C4-2B (cell line): ENCODE results near the gene ZNF175.
A peak's percentile ranks its signal among the peaks of the same experiment; 100 is the strongest.

Experiments
- H3K27ac ChIP-seq: fragments of 450-650 bp; 2 replicates; pipeline ENCODE4 v1.5.1; 2017
- CTCF ChIP-seq: fragments of 450-650 bp; conservative IDR thresholded peaks from 2 replicates; pipeline ENCODE4 v1.5.1; 2017; ENCODE audit warnings: mild to moderate bottlenecking
- ZFX ChIP-seq: fragments of 450-650 bp; IDR thresholded peaks from 2 replicates; pipeline ENCODE4 v1.6.1; 2017

Gene ZNF175

GRCh38 chr19:51592521-51592920 lies 21.4 kb downstream of the ZNF175 start:
- no peak overlapping the region for H3K27ac ChIP-seq
- TF ChIP-seq CTCF, result no peak
- no peak for TF ChIP-seq ZFX

GRCh38 chr19:51593138-51593890 lies 22.2 kb downstream of the ZNF175 start:
- H3K27ac ChIP-seq, result peak overlapping the region; percentile 59
- TF ChIP-seq ZFX (no peak), CTCF (no peak)

GRCh38 chr19:51593969-51594773 lies 23.1 kb downstream of the ZNF175 start:
- no peak for TF ChIP-seq CTCF
- peak; percentile 41; the same call in 1 of the 2 replicates for TF ChIP-seq ZFX
- peak overlapping the region; percentile 59 for H3K27ac ChIP-seq

- TF ChIP-seq CTCF, result no peak
- TF ChIP-seq ZFX, result no peak
- peak overlapping the region; percentile 59 for H3K27ac ChIP-seq
These were observed 23.7 kb downstream of the ZNF175 start for GRCh38 chr19:51594774-51595109.

- TF ChIP-seq CTCF, result no peak
- no peak for TF ChIP-seq ZFX
- H3K27ac ChIP-seq, result no peak overlapping the region; the same call in 1 of the 2 replicates
These were observed 24.4 kb downstream of the ZNF175 start for GRCh38 chr19:51595190-51596175.

GRCh38 chr19:51598159-51598915 lies 27.3 kb downstream of the ZNF175 start:
- H3K27ac ChIP-seq, result no peak overlapping the region
- TF ChIP-seq CTCF, result no peak
- TF ChIP-seq ZFX, result no peak
